K562 (cell line): Measurements from ENCODE around the gene PLPPR2. TPM values are rescaled to one million over a fixed set of nuclear protein-coding genes. Genes with fewer than 3 reads are reported as not detected.

Source experiments
- ATAC-seq: fragments of 200-7000 bp; cut with Tn5 transposase; 3 replicates; pipeline ENCODE4 v1.9.1; 2020; ENCODE audit warnings: moderate library complexity
- BruUV-seq: library from RNA; stranded (reverse); fragments of 400-500 nt; replicated peaks from 2 replicates; lab custom pipeline; 2021; lab: Mats Ljungman, UMichigan
- CTCF ChIA-PET: fragments of 300-600 bp; formaldehyde crosslinking; extraction: SDS; loops from one replicate; lab custom pipeline; 2021; ENCODE audit warnings: low intra/inter-chr PET ratio; lab: Yijun Ruan, JAX
- POLR2A ChIA-PET: fragments of 300-600, 350-650 bp; sonication (Branson Sonifier 250); formaldehyde crosslinking; extraction: SDS; loops from one replicate; lab custom pipeline; 2021; ENCODE audit warnings: antibody characterized with exemption, inconsistent platforms; lab: Yijun Ruan, JAX
- DNase-seq, 4 experiments: peaks; one replicate each; pipeline versions ENCODE4 v3.0.0 to v3.0.0-alpha.2; 2011 to 2018; ENCODE audit warnings: low spot score in 3 of 4, mixed read lengths in 3 of 4; ENCODE audit errors: extremely low read depth in 1 of 4
- FAIRE-seq: peaks from 2 replicates; lab custom pipeline; 2011; peaks lifted over from hg19 to GRCh38; lab: Jason Lieb, UNC
- H2AFZ ChIP-seq: 2 replicates; pipeline ENCODE4 v1.6.0; 2011; ENCODE audit warnings: low read depth, low read length, control low read depth, inconsistent platforms
- H3K27ac ChIP-seq: fragments of 200-600 bp; 3 replicates; pipeline ENCODE4 v1.8.0; 2011; ENCODE audit warnings: low read depth, mild to moderate bottlenecking, control low read depth, inconsistent platforms, low read length, moderate library complexity, mixed read lengths; ENCODE audit errors: extremely low read depth
- H3K27me3 ChIP-seq, 2 experiments: fragments of 300-600 bp in 1 of 2; 2 replicates in 1 of 2; 3 replicates in 1 of 2; pipeline versions ENCODE4 v1.6.0 to v1.8.0; 2011; ENCODE audit warnings: inconsistent platforms in 2 of 2, low read length in 2 of 2, mild to moderate bottlenecking in 1 of 2, mixed read lengths in 1 of 2, moderate library complexity in 1 of 2; ENCODE audit not compliant: control insufficient read depth in 2 of 2, insufficient read depth in 2 of 2
- H3K36me3 ChIP-seq: fragments of 300-600 bp; 3 replicates; pipeline ENCODE4 v1.8.0; 2011; ENCODE audit warnings: mild to moderate bottlenecking, low read length, inconsistent platforms; ENCODE audit not compliant: control insufficient read depth, insufficient read depth
- H3K4me1 ChIP-seq, 2 experiments: fragments of 200-600 bp in 1 of 2; replicated peaks in 1 of 2; 2 replicates in 1 of 2; 3 replicates in 1 of 2; pipeline versions ENCODE4 v1.5.1 to v1.8.0; 2011; ENCODE audit warnings: inconsistent platforms in 2 of 2, low read length in 2 of 2, mild to moderate bottlenecking in 1 of 2, mixed read lengths in 1 of 2, moderate library complexity in 1 of 2; ENCODE audit not compliant: control insufficient read depth in 2 of 2, insufficient read depth in 2 of 2
- H3K4me2 ChIP-seq: 2 replicates; pipeline ENCODE4 v1.6.1; 2011; ENCODE audit warnings: low read length, control low read depth, inconsistent platforms, mixed read lengths; ENCODE audit not compliant: insufficient read depth
- H3K4me3 ChIP-seq: fragments of 200-600 bp; sonication (generic), shearing (Covaris generic); 2 replicates; pipeline ENCODE4 v1.5.1; 2016; ENCODE audit warnings: control low read depth, inconsistent platforms
- H3K79me2 ChIP-seq: fragments of 200-600 bp; 3 replicates; pipeline ENCODE4 v1.8.0; 2011; ENCODE audit warnings: low read length, inconsistent platforms; ENCODE audit not compliant: control insufficient read depth, insufficient read depth
- H3K9ac ChIP-seq, 2 experiments: 2 replicates each; pipeline versions ENCODE4 v1.6.0 to v1.6.1; 2011; ENCODE audit warnings: low read depth in 2 of 2, low read length in 2 of 2, control low read depth in 1 of 2, inconsistent platforms in 1 of 2, mild to moderate bottlenecking in 1 of 2, mixed read lengths in 1 of 2; ENCODE audit not compliant: insufficient read depth in 1 of 2
- H3K9me1 ChIP-seq: one replicate; pipeline ENCODE4 v1.6.0; 2011; ENCODE audit warnings: inconsistent platforms, mild to moderate bottlenecking, low read length, moderate library complexity; ENCODE audit not compliant: control insufficient read depth, insufficient read depth
- H3K9me3 ChIP-seq: replicated peaks from 2 replicates; pipeline ENCODE4 v1.5.1; 2011; ENCODE audit warnings: low read depth, low read length, inconsistent platforms; ENCODE audit not compliant: control insufficient read depth, insufficient read depth
- H4K20me1 ChIP-seq: replicated peaks from 2 replicates; pipeline ENCODE4 v1.6.1; 2011; ENCODE audit warnings: low read length, inconsistent platforms, mixed read lengths; ENCODE audit not compliant: control insufficient read depth, insufficient read depth
- DIDO1 ChIP-seq: fragments of 450-650 bp; IDR thresholded peaks from 2 replicates; pipeline ENCODE4 v1.6.1; 2016; ENCODE audit warnings: low read depth, missing biosample characterization, missing genetic modification characterization
- HEY1 ChIP-seq: fragments of 250-450 bp; sonication (Bioruptor Pico); IDR thresholded peaks from 2 replicates; pipeline ENCODE4 v1.5.0; 2020; ENCODE audit warnings: mild to moderate bottlenecking, moderate library complexity, borderline replicate concordance
- PHB ChIP-seq: fragments of 250-450 bp; sonication (Bioruptor Pico); IDR thresholded peaks from 2 replicates; pipeline ENCODE4 v1.5.0; 2021
- ZNF197 ChIP-seq: fragments of 200-800 bp; sonication (Bioruptor generic); IDR thresholded peaks from 2 replicates; pipeline ENCODE4 v1.6.1; 2016; ENCODE audit warnings: low read depth, missing genetic modification characterization, missing compliant biosample characterization
- WGBS: fragments of 100-300 bp; shearing (Covaris generic); methylation state at CpG from one replicate; pipeline ENCODE4 v1.1.6; 2016; ENCODE audit warnings: low coverage, mixed read lengths; ENCODE audit not compliant: insufficient coverage; ENCODE audit errors: missing lambda C conversion rate; 5-methylcytosine and 5-hydroxymethylcytosine counted together
- in situ Hi-C: fragments of 300-500 bp; cut with MboI; formaldehyde crosslinking; loops from 4 replicates; pipeline ENCODE4 v1.15.0; 2018; ENCODE audit warnings: inconsistent platforms, mixed read lengths
- intact Hi-C: fragments of 100-400 bp; cut with micrococcal nuclease; formaldehyde crosslinking; loops from 2 replicates; pipeline ENCODE4 v1.14.2; 2022
- polyA plus RNA-seq, 8 experiments: library from polyadenylated mRNA; depleted of rRNA in 4 of 8; stranded (reverse) in 5 of 8; unstranded in 3 of 8; fragments of >200 nt; fragmentation: Nextera tagmentation in 2 of 8; fragmentation: Illumina TruSeq in 1 of 8; extraction: Ambion mirVana in 2 of 8; extraction: Trizol in 1 of 8; gene quantifications; 2 replicates each; pipeline versions ENCODE4 v1.2.1 to v1.2.3, GENCODE V29; 2011 to 2014; ENCODE audit warnings: inconsistent platforms in 1 of 8, missing spikeins in 1 of 8
- total RNA-seq, 7 experiments: library from RNA; depleted of rRNA in 6 of 7; stranded (reverse); fragments of >200 nt in 6 of 7; fragmentation: Illumina TruSeq in 2 of 7; extraction: Trizol in 2 of 7; gene quantifications; 2 replicates each; pipeline versions ENCODE4 v1.2.1 to v1.2.3, GENCODE V29; 2011 to 2021; ENCODE audit warnings: low replicate concordance in 1 of 7

Gene PLPPR2
- total and polyA plus RNA-seq, 9 of the 15 experiments (the other 6 are each of a cell fraction or from before 2014, with no cell fraction given) = 0.49 to 15.9 (median 3.4) TPM

DNA sequence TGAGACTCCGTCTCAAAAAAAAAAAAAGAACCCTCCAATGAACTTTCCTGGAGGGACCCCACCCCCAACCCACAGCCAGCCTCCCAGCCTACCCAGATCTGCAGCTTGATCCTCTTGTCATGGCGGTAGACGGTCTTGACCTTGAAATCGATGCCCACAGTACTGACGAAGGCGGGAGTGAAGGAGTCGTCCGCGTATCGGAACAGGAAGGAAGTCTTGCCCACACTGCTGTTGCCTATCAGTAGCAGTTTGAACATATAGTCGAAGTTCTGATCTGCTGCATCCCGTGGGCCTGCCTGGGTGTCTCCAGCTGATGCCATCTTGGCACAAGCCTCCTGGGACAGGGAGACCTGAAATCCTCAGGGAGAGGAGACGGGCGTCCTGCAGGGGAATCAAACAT is 18.2 kb upstream of the PLPPR2 start (continued):
- TF ChIP-seq ZNF197 (CRISPR knock-in tag) = no peak
- no peak for TF ChIP-seq DIDO1 (tag)

DNA sequence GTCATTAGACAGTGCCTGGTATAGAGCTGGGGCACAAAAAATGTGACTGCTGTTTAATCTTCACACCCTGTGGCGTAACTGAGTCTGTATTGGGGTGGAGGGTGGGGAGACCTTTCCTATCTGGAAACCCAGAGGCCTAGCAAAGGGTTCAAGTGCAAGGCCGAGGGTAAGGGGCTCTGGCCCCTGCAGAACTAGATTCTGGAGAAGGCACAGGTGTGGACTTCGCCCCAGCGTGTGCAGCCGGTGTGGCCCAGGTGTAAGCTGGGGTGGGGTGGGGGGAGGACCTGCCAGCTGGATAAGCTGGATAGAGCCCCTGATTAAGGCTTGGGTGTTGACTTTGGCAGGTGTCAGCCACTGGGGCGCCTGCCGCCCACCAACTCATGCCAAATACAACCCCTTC is 17.1 kb upstream of the PLPPR2 start:
- no peaks in the 10 kb centered on the region for H4K20me1 ChIP-seq
- no peak for TF ChIP-seq PHB
- TF ChIP-seq HEY1 (CRISPR knock-in tag) = no peak
- H3K9me1 ChIP-seq = no peaks in the 10 kb centered on the region
- no peak for FAIRE-seq
- no TSS peak for BruUV-seq
- 56% methylated on average over 7 of the region's 7 CpGs for WGBS
- ATAC-seq = no peak
- H3K9ac ChIP-seq = peak overlapping the region in 1 of 2 experiments; percentile 84; a peak in 2 of 4 replicates
- no peak overlapping the region for H3K4me2 ChIP-seq
- H3K27ac ChIP-seq = no peak overlapping the region
- ChIA-PET CTCF (no interaction called here), POLR2A (interaction anchor here (0.6 to 1.4 kb wide), 3 partner anchors 9 to 13 kb away, joined by 3 read pairs; no protein-coding TSS in a partner anchor)
- no peak overlapping the region for H2AFZ ChIP-seq
- H3K79me2 ChIP-seq = no peaks in the 10 kb centered on the region
- intact Hi-C loops = no loop called here
- no peaks in the 10 kb centered on the region for H3K27me3 ChIP-seq
- no peaks in the 10 kb centered on the region for H3K36me3 ChIP-seq
- peaks cover 5% of the 10 kb centered on the region; the same call in 1 of the 2 replicates for H3K9me3 ChIP-seq
- DNase-seq = no peak
- no peak overlapping the region for H3K4me3 ChIP-seq
- H3K4me1 ChIP-seq = peaks cover 3 to 26% of the 10 kb centered on the region in 2 experiments; a peak in 3 of 5 replicates
- in situ Hi-C loops = no loop called here
